Natural killer cell (primary cell): ENCODE results near the gene LRRTM1. TPM values are rescaled to one million over a fixed set of nuclear protein-coding genes. Genes with fewer than 3 reads are reported as not detected.

Experiments
- ATAC-seq, 3 donors: fragments of 150-1000 bp in 2 of 3; fragments of 200-7000 bp in 1 of 3; cut with Tn5 transposase; 1 replicate in 1 of 3; 2 replicates in 2 of 3; pipeline ENCODE4 v1.10.0; 2021; ENCODE audit warnings: mild to moderate bottlenecking in 2 of 3, moderate library complexity in 2 of 3
- DNase-seq, 2 donors: peaks; one replicate each; pipeline versions ENCODE4 v3.0.0 to v3.0.0-alpha.2; 2013 to 2021; ENCODE audit warnings: mixed read lengths in 1 of 2
- H3K27ac ChIP-seq: one replicate; pipeline ENCODE4 v1.5.1; 2013; ENCODE audit warnings: mild to moderate bottlenecking, low read length
- H3K27me3 ChIP-seq: one replicate; pipeline ENCODE4 v1.6.1; 2013; ENCODE audit warnings: low read length; ENCODE audit not compliant: control insufficient read depth, insufficient read depth
- H3K36me3 ChIP-seq: one replicate; pipeline ENCODE4 v1.6.1; 2013; ENCODE audit warnings: low read length; ENCODE audit not compliant: control insufficient read depth, insufficient read depth
- H3K4me1 ChIP-seq: one replicate; pipeline ENCODE4 v1.6.1; 2013; ENCODE audit warnings: low read length; ENCODE audit not compliant: control insufficient read depth, insufficient read depth
- H3K4me3 ChIP-seq: one replicate; pipeline ENCODE4 v1.5.1; 2013; ENCODE audit warnings: low read length
- H3K9me3 ChIP-seq: one replicate; pipeline ENCODE4 v1.6.1; 2013; ENCODE audit warnings: low read length; ENCODE audit not compliant: control insufficient read depth, insufficient read depth
- H3K27ac Mint-ChIP-seq, 2 donors: one replicate each; pipeline ENCODE4 v1.8.0; 2022; ENCODE audit warnings: mild to moderate bottlenecking in 2 of 2, mixed read lengths in 2 of 2, moderate library complexity in 1 of 2
- H3K27me3 Mint-ChIP-seq, 2 donors: one replicate each; pipeline ENCODE4 v1.8.0; 2022; ENCODE audit warnings: low read depth in 2 of 2, mixed read lengths in 2 of 2
- H3K36me3 Mint-ChIP-seq: one replicate; pipeline ENCODE4 v1.8.0; 2022; ENCODE audit warnings: mixed read lengths
- H3K4me1 Mint-ChIP-seq, 2 donors: one replicate each; pipeline ENCODE4 v1.8.0; 2022; ENCODE audit warnings: mixed read lengths in 2 of 2
- H3K4me3 Mint-ChIP-seq: one replicate; pipeline ENCODE4 v1.8.0; 2022; ENCODE audit warnings: mild to moderate bottlenecking, moderate library complexity, mixed read lengths
- H3K9me3 Mint-ChIP-seq, 2 donors: one replicate each; pipeline ENCODE4 v1.8.0; 2022; ENCODE audit warnings: mixed read lengths in 2 of 2
- WGBS: methylation state at CpG from one replicate; pipeline ENCODE4 v1.1.7; 2013; ENCODE audit warnings: missing lambda C conversion rate; ENCODE audit not compliant: insufficient coverage; 5-methylcytosine and 5-hydroxymethylcytosine counted together
- intact Hi-C: fragments of 100-400 bp; cut with micrococcal nuclease; formaldehyde crosslinking; loops from one replicate; pipeline ENCODE4 v1.14.2; 2022
- total RNA-seq, 4 donors: library from RNA; stranded (reverse); fragments of 120-200 nt in 1 of 4; gene quantifications; one replicate each; pipeline versions ENCODE4 v1.2.3 to v1.2.4, GENCODE V29; 2013 to 2022
- TF ChIP-seq, protein P1 (sequence below): fragments of 200-600 bp; IDR thresholded peaks from one replicate; pipeline ENCODE4 v1.8.0; 2022; ENCODE audit warnings: antibody characterized with exemption

Gene LRRTM1
- total RNA-seq, 3 donors from 2014 or later (not counting 1 experiment from before 2014, with no cell fraction given): not detected

DNA sequence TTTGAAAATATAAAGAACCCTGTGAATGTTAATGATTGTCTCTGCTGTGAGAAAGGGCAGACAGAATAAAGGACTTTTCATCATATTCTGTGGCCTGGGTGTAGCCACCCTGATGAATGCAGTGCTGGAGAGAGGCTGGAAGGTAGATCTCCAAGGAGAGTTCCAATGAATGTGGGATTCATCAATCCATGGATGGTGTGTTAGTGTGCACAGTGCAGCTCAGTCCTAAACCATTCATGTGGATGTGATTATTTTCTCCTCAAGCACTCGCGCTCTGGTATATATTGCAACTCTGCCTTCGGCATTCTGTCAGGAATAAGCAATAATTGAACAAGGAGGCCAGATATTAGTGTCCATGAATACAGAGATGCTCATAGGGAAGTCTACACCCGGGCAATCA, 47.1 kb downstream of the LRRTM1 start:
- no peak overlapping the region for H3K27ac Mint-ChIP-seq
- 99% methylated on average over 4 of the region's 4 CpGs for WGBS
- no peak overlapping the region for H3K4me3 Mint-ChIP-seq
- no peaks in the 10 kb centered on the region for H3K4me1 Mint-ChIP-seq
- H3K27me3 Mint-ChIP-seq: no peaks in the 10 kb centered on the region
- Histone ChIP-seq H3K9me3 (no peaks in the 10 kb centered on the region), H3K36me3 (no peaks in the 10 kb centered on the region), H3K4me3 (no peak overlapping the region), H3K27me3 (no peaks in the 10 kb centered on the region), H3K27ac (no peak overlapping the region), H3K4me1 (no peaks in the 10 kb centered on the region)
- no peaks in the 10 kb centered on the region for H3K36me3 Mint-ChIP-seq
- intact Hi-C loops: no loop called here
- TF ChIP-seq, protein P1, sequence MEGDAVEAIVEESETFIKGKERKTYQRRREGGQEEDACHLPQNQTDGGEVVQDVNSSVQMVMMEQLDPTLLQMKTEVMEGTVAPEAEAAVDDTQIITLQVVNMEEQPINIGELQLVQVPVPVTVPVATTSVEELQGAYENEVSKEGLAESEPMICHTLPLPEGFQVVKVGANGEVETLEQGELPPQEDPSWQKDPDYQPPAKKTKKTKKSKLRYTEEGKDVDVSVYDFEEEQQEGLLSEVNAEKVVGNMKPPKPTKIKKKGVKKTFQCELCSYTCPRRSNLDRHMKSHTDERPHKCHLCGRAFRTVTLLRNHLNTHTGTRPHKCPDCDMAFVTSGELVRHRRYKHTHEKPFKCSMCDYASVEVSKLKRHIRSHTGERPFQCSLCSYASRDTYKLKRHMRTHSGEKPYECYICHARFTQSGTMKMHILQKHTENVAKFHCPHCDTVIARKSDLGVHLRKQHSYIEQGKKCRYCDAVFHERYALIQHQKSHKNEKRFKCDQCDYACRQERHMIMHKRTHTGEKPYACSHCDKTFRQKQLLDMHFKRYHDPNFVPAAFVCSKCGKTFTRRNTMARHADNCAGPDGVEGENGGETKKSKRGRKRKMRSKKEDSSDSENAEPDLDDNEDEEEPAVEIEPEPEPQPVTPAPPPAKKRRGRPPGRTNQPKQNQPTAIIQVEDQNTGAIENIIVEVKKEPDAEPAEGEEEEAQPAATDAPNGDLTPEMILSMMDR: no peak
- ATAC-seq (no peak), DNase-seq (no peak)
- H3K9me3 Mint-ChIP-seq: peaks cover 7 to 11% of the 10 kb centered on the region in 2 donors

DNA sequence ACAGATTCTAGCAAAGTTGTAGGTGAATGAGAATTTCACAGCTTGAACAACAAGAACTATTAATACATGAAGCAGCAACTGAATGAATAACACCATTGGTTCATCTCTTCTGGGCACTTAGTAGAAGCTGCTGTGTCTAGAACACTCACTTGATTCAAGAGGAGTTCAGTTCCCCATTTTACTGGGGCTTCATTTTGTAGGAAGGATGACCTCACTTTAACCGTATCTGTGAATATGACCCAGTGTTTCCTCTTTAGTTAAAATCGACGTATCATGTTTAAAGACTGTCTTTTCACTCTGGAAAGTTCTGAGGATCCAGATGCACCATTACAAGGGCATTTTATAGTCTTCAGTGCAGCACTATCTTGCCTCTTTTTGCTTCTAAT, 47.8 kb downstream of the LRRTM1 start:
- Histone ChIP-seq H3K4me1 (no peaks in the 10 kb centered on the region), H3K27me3 (no peaks in the 10 kb centered on the region), H3K9me3 (no peaks in the 10 kb centered on the region), H3K36me3 (no peaks in the 10 kb centered on the region), H3K27ac (no peak overlapping the region), H3K4me3 (no peak overlapping the region)
- Mint-ChIP-seq H3K4me1 (no peaks in the 10 kb centered on the region), H3K9me3 (peaks cover 7 to 11% of the 10 kb centered on the region in 2 donors), H3K36me3 (no peaks in the 10 kb centered on the region), H3K4me3 (no peak overlapping the region), H3K27ac (no peak overlapping the region), H3K27me3 (no peaks in the 10 kb centered on the region)
- 17% methylated on average over 3 of the region's 3 CpGs for WGBS
- intact Hi-C loops: no loop called here
- TF ChIP-seq, protein P1: no peak
- DNase-seq (no peak), ATAC-seq (no peak)

GRCh38 chr2:80255918-80256781, 48.4 kb downstream of the LRRTM1 start:
- Histone ChIP-seq H3K36me3 (no peaks in the 10 kb centered on the region), H3K27me3 (no peaks in the 10 kb centered on the region), H3K9me3 (no peaks in the 10 kb centered on the region), H3K27ac (no peak overlapping the region), H3K4me1 (no peaks in the 10 kb centered on the region), H3K4me3 (no peak overlapping the region)
- no peak for ATAC-seq
- 85% methylated on average over 8 of the region's 9 CpGs for WGBS
- no peak for DNase-seq
- TF ChIP-seq, protein P1: no peak
- no peaks in the 10 kb centered on the region for H3K4me1 Mint-ChIP-seq
- H3K27ac Mint-ChIP-seq: no peak overlapping the region
- no peak overlapping the region for H3K4me3 Mint-ChIP-seq
- peaks cover 7 to 11% of the 10 kb centered on the region in 2 donors for H3K9me3 Mint-ChIP-seq
- H3K36me3 Mint-ChIP-seq: no peaks in the 10 kb centered on the region
- no peaks in the 10 kb centered on the region for H3K27me3 Mint-ChIP-seq
- intact Hi-C loops: no loop called here
